Measurements from ENCODE around the gene ZNF780A.
"Not testable (repeated sequence)": the region's sequence is repeated elsewhere in the genome, so short reads cannot be mapped to it uniquely, and the experiment has no call there.

Gene ZNF780A

GRCh38 chr19:40088299-40089047 is 2.3 kb downstream of the ZNF780A start:
- FAIRE-seq (no peak), DNase-seq (ENCODE audit: low spot score) (no peak)

- FAIRE-seq, result no peak
Observed at GRCh38 chr19:40084948-40085347, 5.8 kb downstream of the ZNF780A start.

GRCh38 chr19:40081411-40081810 is 9.3 kb downstream of the ZNF780A start:
- FAIRE-seq (no peak), DNase-seq (ENCODE audit: low spot score) (no peak)

More at GRCh38 chr19:40084948-40085347, 5.8 kb downstream of the ZNF780A start:
- no peak for DNase-seq (ENCODE audit: low spot score)

- FAIRE-seq (no peak), DNase-seq (ENCODE audit: low spot score) (no peak)
Observed at GRCh38 chr19:40080289-40080688, 10.5 kb downstream of the ZNF780A start.

GRCh38 chr19:40078377-40078776 is 12.4 kb downstream of the ZNF780A start:
- no peak for FAIRE-seq

GRCh38 chr19:40070058-40070457 is 20.7 kb downstream of the ZNF780A start:
- FAIRE-seq (no peak), DNase-seq (ENCODE audit: low spot score) (no peak)

More at GRCh38 chr19:40078377-40078776, 12.4 kb downstream of the ZNF780A start:
- DNase-seq (ENCODE audit: low spot score), result no peak

GRCh38 chr19:40059624-40060023 is 31.1 kb downstream of the ZNF780A start:
- no peak for FAIRE-seq

GRCh38 chr19:40057166-40057565 is 33.6 kb downstream of the ZNF780A start:
- FAIRE-seq (no peak), DNase-seq (ENCODE audit: low spot score) (no peak)

More at GRCh38 chr19:40059624-40060023, 31.1 kb downstream of the ZNF780A start:
- DNase-seq (ENCODE audit: low spot score), result no peak

GRCh38 chr19:40056505-40056904 is 34.2 kb downstream of the ZNF780A start:
- DNase-seq (ENCODE audit: low spot score), result no peak
- FAIRE-seq, result no peak

GRCh38 chr19:40055832-40056504 is 34.8 kb downstream of the ZNF780A start, which contains the start of gene ZNF780B:
Gene ZNF780B, minus strand, starts transcription at chr19:40056231. Its CDS starts 5,899 bp downstream, at chr19:40050332.
- no peak for FAIRE-seq
- DNase-seq (ENCODE audit: low spot score), result peak; percentile 31

GRCh38 chr19:40055049-40055448 is 35.7 kb downstream of the ZNF780A start:
- DNase-seq (ENCODE audit: low spot score) (no peak), FAIRE-seq (no peak)

- DNase-seq (ENCODE audit: low spot score) (no peak), FAIRE-seq (no peak)
Observed at GRCh38 chr19:40054632-40055031, 36.1 kb downstream of the ZNF780A start.

GRCh38 chr19:40053491-40053890 is 37.3 kb downstream of the ZNF780A start:
- FAIRE-seq, result no peak
- no peak for DNase-seq (ENCODE audit: low spot score)

- FAIRE-seq; DNase-seq (ENCODE audit: low spot score): not testable (repeated sequence)
Observed at GRCh38 chr19:40041718-40042117, 49.0 kb downstream of the ZNF780A start.

- FAIRE-seq; DNase-seq (ENCODE audit: low spot score): not testable (repeated sequence)
Observed at GRCh38 chr19:40038047-40038446, 52.7 kb downstream of the ZNF780A start.

GRCh38 chr19:40035996-40036395 is 54.7 kb downstream of the ZNF780A start:
- DNase-seq (ENCODE audit: low spot score), result peak; percentile 66
- FAIRE-seq, result no peak

GRCh38 chr19:40033989-40034560 is 56.7 kb downstream of the ZNF780A start:
- FAIRE-seq, result no peak
- DNase-seq (ENCODE audit: low spot score), result no peak

GRCh38 chr19:40026597-40026970 is 64.2 kb downstream of the ZNF780A start:
- DNase-seq (ENCODE audit: low spot score), result no peak

GRCh38 chr19:40025938-40026596 is 64.7 kb downstream of the ZNF780A start:
- DNase-seq (ENCODE audit: low spot score) (no peak), FAIRE-seq (no peak)

More at GRCh38 chr19:40026597-40026970, 64.2 kb downstream of the ZNF780A start:
- no peak for FAIRE-seq

- FAIRE-seq (no peak), DNase-seq (ENCODE audit: low spot score) (no peak)
Observed at GRCh38 chr19:40023969-40024368, 66.8 kb downstream of the ZNF780A start.

Data from RCC 7860 (cell line).